ENCODE measurements around the gene BPI.

DNA sequence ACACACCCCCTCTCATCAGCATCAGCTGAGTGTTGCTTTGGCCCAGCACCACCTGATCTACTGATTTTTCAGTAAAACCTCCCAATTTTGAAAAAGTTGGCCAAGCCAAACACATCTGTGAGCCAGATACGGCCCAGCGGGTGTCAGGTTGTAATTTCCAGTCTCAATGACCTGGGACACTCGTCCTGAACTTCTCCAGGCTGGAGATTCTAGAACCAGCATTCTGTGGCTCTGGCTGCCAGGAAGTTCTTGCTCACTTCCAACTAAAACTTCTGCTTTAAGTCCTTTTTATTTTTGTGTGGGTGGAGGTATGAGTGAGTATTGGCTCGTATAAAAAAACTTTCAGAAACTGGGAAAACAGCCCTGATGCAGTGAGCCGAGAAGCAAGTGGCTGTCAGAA, 48.6 kb upstream of the BPI start:
- no peak for TF ChIP-seq CTCF (IDR thresholded peaks at IDR 0.05; ENCODE audit: low read depth, low read length)
- TF ChIP-seq, protein P1, sequence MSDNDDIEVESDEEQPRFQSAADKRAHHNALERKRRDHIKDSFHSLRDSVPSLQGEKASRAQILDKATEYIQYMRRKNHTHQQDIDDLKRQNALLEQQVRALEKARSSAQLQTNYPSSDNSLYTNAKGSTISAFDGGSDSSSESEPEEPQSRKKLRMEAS (IDR thresholded peaks at IDR 0.05; ENCODE audit: low read depth, low read length), result no peak
